NOMO-1 (cell line): ENCODE data around the gene KLK11.
"Not testable (repeated sequence)": the region's sequence is repeated elsewhere in the genome, so short reads cannot be mapped to it uniquely, and the experiment has no call there.

Source experiments
- DNase-seq, 2 experiments: peaks; one replicate each; lab custom pipeline; 2025; ENCODE audit not compliant: unreplicated experiment in 2 of 2; lab: John Stamatoyannopoulos, UW

Gene KLK11

DNA sequence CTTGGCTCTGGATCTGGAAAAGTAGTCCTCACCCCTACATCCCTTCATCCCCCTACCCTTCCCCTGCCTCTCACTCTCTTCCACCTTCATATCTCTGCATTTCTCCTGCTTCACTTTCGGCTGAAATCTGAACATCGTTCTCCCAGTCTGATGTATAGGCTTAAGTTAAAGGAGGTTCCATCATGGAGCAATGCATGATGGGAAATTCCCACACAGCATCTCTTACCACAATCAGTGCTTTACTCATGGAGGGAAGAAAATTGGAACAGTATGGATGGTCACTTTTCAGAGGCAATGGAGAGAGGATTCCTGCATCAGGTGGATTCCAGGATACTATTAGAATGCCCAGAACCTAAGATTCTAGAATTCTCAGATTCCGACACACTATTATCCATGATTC is 18.9 kb downstream of the KLK11 start:
- DNase-seq, result no peak

DNA sequence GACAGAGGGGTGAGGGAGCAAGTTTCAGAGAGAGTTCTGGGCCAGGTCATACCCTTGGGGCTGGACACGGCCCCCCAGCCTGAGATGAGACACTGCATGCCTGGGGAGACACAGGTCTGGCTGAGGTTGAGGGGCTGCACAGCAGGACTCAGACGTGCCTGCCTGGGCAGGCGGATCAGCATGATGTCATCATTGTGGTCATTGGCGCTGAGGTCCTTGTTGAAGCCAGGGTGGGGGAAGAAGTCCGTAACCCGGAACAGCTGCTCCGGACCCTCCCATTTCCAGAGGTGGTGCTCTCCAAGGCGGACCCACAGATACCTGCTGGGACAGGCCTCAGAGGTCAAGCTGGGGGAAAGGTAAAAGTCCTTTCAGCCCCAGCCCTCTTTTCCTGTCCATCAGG is 20.0 kb downstream of the KLK11 start:
- no peak for DNase-seq

- no peak for DNase-seq
Observed at GRCh38 chr19:51005248-51005647, 21.2 kb downstream of the KLK11 start.

DNA sequence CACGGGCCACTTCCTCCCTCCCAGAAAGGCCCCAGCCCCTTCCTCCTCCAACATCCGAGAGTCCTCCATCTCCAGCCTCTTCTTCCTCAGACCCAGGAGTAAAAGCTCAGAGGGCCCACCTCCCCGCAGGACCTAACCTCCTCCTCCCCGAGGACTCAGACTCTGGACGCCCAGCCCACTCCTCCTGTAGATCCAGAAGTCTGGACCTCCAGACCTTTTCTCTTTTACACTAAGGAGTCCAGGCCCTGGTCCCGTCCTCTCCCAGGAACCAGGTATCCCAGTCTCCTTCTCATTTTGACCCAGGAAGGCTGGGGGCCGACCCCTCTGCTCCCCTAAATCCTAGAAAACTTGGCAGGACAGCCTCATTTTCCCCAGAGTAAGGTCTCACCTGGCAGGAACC is 23.1 kb downstream of the KLK11 start:
- DNase-seq, result no peak

GRCh38 chr19:51002542-51003311 is 23.7 kb downstream of the KLK11 start:
- no peak for DNase-seq

GRCh38 chr19:51002089-51002532 is 24.3 kb downstream of the KLK11 start:
- DNase-seq, result no peak

DNA sequence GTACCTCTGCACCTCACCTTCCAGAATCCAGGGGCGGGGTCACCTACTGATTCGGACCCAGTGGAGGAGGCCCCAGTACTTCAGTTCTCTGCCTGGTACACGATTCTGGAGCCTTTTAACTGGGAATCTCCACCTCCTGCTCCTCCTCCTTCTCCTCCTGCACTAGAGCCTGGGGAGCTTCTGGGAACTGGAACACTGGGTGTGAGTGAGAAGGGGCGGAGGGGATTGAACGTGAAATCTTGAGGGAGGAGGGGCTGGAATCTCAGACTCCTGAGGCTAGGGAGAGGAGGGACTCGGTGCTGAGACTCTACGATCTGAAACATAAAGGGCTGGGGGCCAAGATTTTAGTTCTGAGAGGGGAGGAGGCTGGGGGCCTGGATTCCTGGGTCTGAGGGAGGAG is 24.9 kb downstream of the KLK11 start, which contains the start of gene KLK8:
TSS of gene KLK8 (minus strand) at position 90 of the 400 bp plus-strand sequence. CDS start 437 bp downstream, outside the sequence.
- DNase-seq, result no peak

DNA sequence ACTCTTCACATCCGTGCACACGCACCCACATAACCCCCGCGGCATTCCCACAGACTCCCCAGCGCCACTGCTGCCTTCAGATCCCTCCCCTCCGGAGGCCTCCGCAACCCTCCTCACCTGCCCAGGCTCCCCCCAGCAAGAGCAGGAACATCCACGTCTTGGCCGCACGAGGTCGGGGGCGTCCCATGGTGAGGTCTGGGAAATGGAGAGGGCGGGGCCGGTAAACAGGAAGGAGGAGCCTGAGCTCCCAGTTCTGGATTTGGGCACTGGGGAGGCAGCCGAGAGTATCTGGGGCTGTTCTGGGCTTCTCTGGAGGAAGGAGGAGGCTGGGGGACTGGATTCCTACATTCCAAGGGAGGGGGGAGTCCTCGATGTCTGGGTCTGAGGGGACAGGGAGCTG is 25.4 kb downstream of the KLK11 start:
- DNase-seq, result no peak

- DNase-seq, result no peak
Observed at GRCh38 chr19:51000426-51000825, 26.0 kb downstream of the KLK11 start.

DNA sequence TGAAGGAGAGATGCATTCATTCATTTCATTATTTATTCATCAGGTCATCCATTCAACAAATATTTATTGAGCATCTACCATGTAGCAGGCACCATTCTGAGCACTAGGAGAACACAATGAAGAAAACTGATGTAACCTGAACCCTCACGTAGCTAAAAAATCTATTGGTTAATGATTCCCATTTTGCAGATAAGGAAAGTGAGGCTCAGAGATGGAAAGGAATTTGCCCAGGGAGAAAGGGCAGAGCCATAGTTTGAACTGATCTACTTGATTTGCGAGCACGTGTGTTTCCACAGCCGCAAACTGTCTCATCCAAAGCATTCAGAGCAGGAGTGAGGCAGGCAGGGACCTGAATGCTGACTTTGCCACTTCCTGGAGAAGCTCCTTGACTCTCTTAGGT is 27.7 kb downstream of the KLK11 start:
- DNase-seq, result no peak

- DNase-seq, result no peak
Observed at GRCh38 chr19:50998061-50998460, 28.4 kb downstream of the KLK11 start.

DNA sequence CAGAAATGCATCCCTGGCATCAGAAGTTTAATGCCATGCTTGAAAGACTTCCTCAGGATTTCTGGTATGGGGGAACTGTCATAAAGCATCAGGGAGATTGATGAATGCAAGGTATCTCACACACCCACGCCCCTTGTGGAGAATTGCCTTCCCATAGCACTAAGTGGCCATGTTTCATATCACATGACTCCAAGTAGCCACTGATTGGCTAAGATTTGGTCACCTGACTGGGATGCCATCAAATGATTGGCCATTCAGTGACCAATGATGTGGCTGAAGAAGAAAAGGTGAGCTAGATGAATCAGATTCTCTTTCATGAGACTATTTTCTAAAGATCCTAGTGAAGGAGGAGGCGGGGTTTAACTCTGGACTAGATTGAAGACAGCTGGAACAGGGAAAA is 32.3 kb downstream of the KLK11 start:
- no peak for DNase-seq

- DNase-seq, result no peak
Observed at GRCh38 chr19:50992666-50993035, 33.8 kb downstream of the KLK11 start.

DNA sequence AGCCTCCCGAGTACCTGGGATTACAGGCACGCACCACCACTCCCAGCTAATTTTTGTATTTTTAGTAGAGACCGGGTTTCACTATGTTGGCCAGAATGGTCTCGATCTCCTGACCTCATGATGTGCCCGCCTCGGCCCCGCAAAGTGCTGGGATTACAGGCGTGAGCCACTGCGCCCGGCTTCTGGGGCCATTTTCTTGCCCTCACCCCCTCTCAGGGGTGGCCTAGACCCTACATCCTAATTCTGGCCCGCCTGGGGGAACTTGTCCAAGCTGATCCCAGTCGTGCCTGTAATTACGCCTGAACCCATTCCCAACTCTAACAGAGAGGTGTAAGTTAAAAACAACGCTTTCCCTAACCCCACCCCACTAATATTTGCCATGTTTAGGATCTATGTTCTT is 42.0 kb downstream of the KLK11 start:
- DNase-seq, result not testable (repeated sequence)

GRCh38 chr19:50983625-50984292 is 42.7 kb downstream of the KLK11 start, which contains the start of gene KLK7:
TSS of gene KLK7 (minus strand) at chr19:50983917. CDS start at chr19:50982399, 1,518 bp downstream.
- DNase-seq, result no peak

GRCh38 chr19:50982186-50982585 is 44.2 kb downstream of the KLK11 start:
- no peak for DNase-seq

- DNase-seq, result no peak
Observed at GRCh38 chr19:50981587-50982146, 44.7 kb downstream of the KLK11 start.

DNA sequence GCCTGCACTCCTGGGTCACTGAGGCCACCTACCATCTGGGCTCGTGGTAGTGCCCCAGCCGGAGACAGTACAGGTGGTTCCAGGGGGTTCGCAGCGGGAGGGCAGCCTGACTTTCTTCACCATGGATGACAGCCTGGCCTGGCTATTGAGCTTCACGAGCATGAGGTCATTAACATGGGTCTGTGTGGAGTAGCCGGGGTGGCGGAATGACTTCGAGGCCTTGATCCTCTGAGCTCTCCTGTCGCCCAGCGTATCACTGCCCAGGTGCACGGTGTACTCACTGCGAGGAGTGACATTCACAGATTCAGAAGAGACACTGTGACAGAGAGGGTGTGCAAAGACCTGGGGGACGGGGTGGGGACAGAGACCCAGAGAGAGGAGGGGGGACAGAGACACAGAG is 46.2 kb downstream of the KLK11 start:
- DNase-seq, result no peak

- DNase-seq, result no peak
Observed at GRCh38 chr19:50979758-50980157, 46.7 kb downstream of the KLK11 start.

DNA sequence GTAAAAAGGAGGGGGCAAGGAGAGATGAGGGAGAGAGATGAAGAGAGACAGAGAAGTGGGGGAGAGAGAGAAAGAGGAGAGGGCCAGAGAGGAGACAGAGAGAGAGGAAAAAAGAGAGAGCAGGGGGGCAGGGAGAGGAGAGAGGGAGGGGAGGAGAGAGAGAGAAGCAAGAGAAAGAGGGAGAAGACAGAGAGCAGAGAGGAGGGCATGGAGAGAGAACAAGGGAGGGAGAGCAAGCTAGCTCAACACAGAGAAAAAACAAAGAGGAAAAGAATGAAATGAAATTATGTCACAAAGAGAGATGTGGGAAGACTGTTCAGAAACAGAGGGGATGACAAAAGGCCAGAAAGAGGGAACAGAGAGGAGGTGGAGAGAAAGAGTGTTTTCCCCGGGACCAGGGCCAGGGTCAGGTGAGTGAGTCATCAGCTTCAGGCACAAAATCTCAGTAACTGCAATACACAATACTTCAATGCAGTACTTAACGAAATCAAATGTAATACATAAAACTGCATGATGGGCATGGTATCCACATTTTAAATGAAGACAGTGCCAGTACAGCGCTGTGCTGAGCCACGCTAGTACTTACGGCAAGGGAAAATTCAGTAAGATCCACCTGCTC is 47.5 kb downstream of the KLK11 start:
- DNase-seq, result no peak

- DNase-seq, result no peak
Observed at GRCh38 chr19:50977626-50978025, 48.8 kb downstream of the KLK11 start.
